Prostate gland (tissue), 2 donors: ENCODE data around the gene SCLT1.

Source experiments
- CTCF ChIP-seq, 4 experiments: fragments of 200-600 bp in 2 of 4; fragments of 450-650 bp in 2 of 4; sonication (generic) in 2 of 4; IDR thresholded peaks; 1 replicate in 3 of 4; 2 replicates in 1 of 4; pipeline ENCODE4 v1.5.1; 2016 to 2019; ENCODE audit warnings: antibody characterized with exemption in 4 of 4, mild to moderate bottlenecking in 2 of 4, moderate library complexity in 2 of 4
- POLR2A ChIP-seq: fragments of 450-650 bp; IDR thresholded peaks from one replicate; pipeline ENCODE4 v1.6.1; 2016; ENCODE audit warnings: antibody characterized with exemption, mild to moderate bottlenecking
- POLR2AphosphoS5 ChIP-seq: sonication (generic); formaldehyde crosslinking; IDR thresholded peaks from one replicate; pipeline ENCODE4 v1.6.1; 2017; ENCODE audit warnings: antibody characterized with exemption

- no peak for TF ChIP-seq POLR2A
- TF ChIP-seq CTCF (IDR thresholded peaks at IDR 0.05), result no peak
- TF ChIP-seq POLR2AphosphoS5, result no peak
Measured at GRCh38 chr4:128978985-128979384, 114.4 kb downstream of the SCLT1 start.
